IMR-90 (cell line): ENCODE data around the gene ZNF337. TPM values are rescaled to one million over a fixed set of nuclear protein-coding genes. Genes with fewer than 3 reads are reported as not detected.
A peak's percentile ranks its signal among the peaks of the same experiment; 100 is the strongest.

Experiments
- ATAC-seq: fragments of 200-7000 bp; cut with Tn5 transposase; 2 replicates; pipeline ENCODE4 v1.9.1; 2020; ENCODE audit warnings: low read depth, mild to moderate bottlenecking, moderate library complexity
- BruUV-seq: library from RNA; stranded (reverse); fragments of 400-500 nt; replicated peaks from 2 replicates; lab custom pipeline; 2021; lab: Mats Ljungman, UMichigan
- CTCF ChIA-PET: fragments of 300-600 bp; formaldehyde crosslinking; extraction: SDS; loops from one replicate; lab custom pipeline; 2021; ENCODE audit warnings: antibody characterized with exemption; lab: Yijun Ruan, JAX
- POLR2A ChIA-PET: fragments of 300-600 bp; sonication (Branson Sonifier 250); formaldehyde crosslinking; loops from one replicate; lab custom pipeline; 2022; ENCODE audit warnings: antibody characterized with exemption; ENCODE audit not compliant: unreplicated experiment; lab: Charles Lee
- DNase-seq: peaks from one replicate; pipeline ENCODE4 v3.0.0; 2013
- H2AFZ ChIP-seq: replicated peaks from 2 replicates; pipeline ENCODE3; 2013; ENCODE audit warnings: low read length, mild to moderate bottlenecking; ENCODE audit not compliant: poor library complexity
- H2AK5ac ChIP-seq: 2 replicates; pipeline ENCODE4 v1.6.1; 2013; ENCODE audit warnings: low read depth, low read length, inconsistent platforms
- H2AK9ac ChIP-seq: replicated peaks from 2 replicates; pipeline ENCODE3; 2013; ENCODE audit warnings: mild to moderate bottlenecking, low read depth, low read length, moderate library complexity; ENCODE audit not compliant: poor library complexity
- H2BK120ac ChIP-seq: 2 replicates; pipeline ENCODE4 v1.6.1; 2013; ENCODE audit warnings: low read depth, low read length, inconsistent platforms
- H2BK15ac ChIP-seq: 3 replicates; pipeline ENCODE4 v1.6.1; 2013; ENCODE audit warnings: low read depth, low read length, inconsistent platforms
- H2BK20ac ChIP-seq: 2 replicates; pipeline ENCODE4 v1.6.1; 2013; ENCODE audit warnings: low read depth, mild to moderate bottlenecking, inconsistent platforms, low read length, moderate library complexity
- H2BK5ac ChIP-seq: 2 replicates; pipeline ENCODE4 v1.6.1; 2013; ENCODE audit warnings: mild to moderate bottlenecking, low read depth, low read length, inconsistent platforms; ENCODE audit not compliant: poor library complexity, severe bottlenecking
- H3K14ac ChIP-seq: replicated peaks from 2 replicates; pipeline ENCODE4 v1.6.1; 2013; ENCODE audit warnings: low read depth, low read length, inconsistent platforms
- H3K18ac ChIP-seq: 2 replicates; pipeline ENCODE4 v1.6.1; 2013; ENCODE audit warnings: low read depth, low read length, control low read depth
- H3K23ac ChIP-seq: 2 replicates; pipeline ENCODE4 v1.6.1; 2013; ENCODE audit warnings: low read depth, low read length, inconsistent platforms
- H3K27ac ChIP-seq: 2 replicates; pipeline ENCODE4 v1.5.1; 2013; ENCODE audit warnings: mild to moderate bottlenecking, control low read depth, low read length; ENCODE audit not compliant: insufficient read depth
- H3K27me3 ChIP-seq: 2 replicates; pipeline ENCODE4 v1.6.1; 2013; ENCODE audit warnings: low read length; ENCODE audit not compliant: control insufficient read depth, insufficient read depth
- H3K36me3 ChIP-seq: 2 replicates; pipeline ENCODE4 v1.6.1; 2013; ENCODE audit warnings: low read length, mixed read lengths; ENCODE audit not compliant: control insufficient read depth, insufficient read depth
- H3K4ac ChIP-seq: 2 replicates; pipeline ENCODE4 v1.6.1; 2013; ENCODE audit warnings: low read depth, low read length, inconsistent platforms
- H3K4me1 ChIP-seq: 2 replicates; pipeline ENCODE4 v1.6.1; 2013; ENCODE audit warnings: low read length, mixed read lengths; ENCODE audit not compliant: control insufficient read depth, insufficient read depth
- H3K4me2 ChIP-seq: 2 replicates; pipeline ENCODE4 v1.6.1; 2013; ENCODE audit warnings: low read depth, mild to moderate bottlenecking, control low read depth, low read length, moderate library complexity
- H3K4me3 ChIP-seq: 2 replicates; pipeline ENCODE4 v1.5.1; 2013; ENCODE audit warnings: low read depth, mild to moderate bottlenecking, control low read depth, low read length, moderate library complexity; ENCODE audit not compliant: insufficient read depth
- H3K56ac ChIP-seq: 2 replicates; pipeline ENCODE4 v1.6.1; 2013; ENCODE audit warnings: low read length, inconsistent platforms; ENCODE audit not compliant: insufficient read depth; ENCODE audit errors: extremely low read depth
- H3K79me1 ChIP-seq, 2 experiments: 2 replicates each; pipeline ENCODE4 v1.6.1; 2013; ENCODE audit warnings: low read length in 2 of 2, inconsistent platforms in 1 of 2, low read depth in 1 of 2
- H3K9ac ChIP-seq: 2 replicates; pipeline ENCODE4 v1.6.1; 2013; ENCODE audit warnings: low read depth, low read length, control low read depth
- H3K9me1 ChIP-seq: 2 replicates; pipeline ENCODE4 v1.6.1; 2013; ENCODE audit warnings: low read length, inconsistent platforms; ENCODE audit not compliant: insufficient read depth
- H3K9me3 ChIP-seq: 2 replicates; pipeline ENCODE4 v1.6.1; 2013; ENCODE audit warnings: low read length; ENCODE audit not compliant: control insufficient read depth, insufficient read depth
- H4K20me1 ChIP-seq: 2 replicates; pipeline ENCODE4 v1.6.1; 2013; ENCODE audit warnings: low read length, inconsistent platforms; ENCODE audit not compliant: insufficient read depth
- H4K5ac ChIP-seq: 2 replicates; pipeline ENCODE4 v1.6.1; 2013; ENCODE audit warnings: mild to moderate bottlenecking, low read depth, low read length, control low read depth
- H4K8ac ChIP-seq, 2 experiments: 2 replicates each; pipeline ENCODE4 v1.6.1; 2013; ENCODE audit warnings: low read depth in 2 of 2, low read length in 2 of 2, control low read depth in 1 of 2, inconsistent platforms in 1 of 2
- H4K91ac ChIP-seq: 2 replicates; pipeline ENCODE4 v1.6.1; 2013; ENCODE audit warnings: low read depth, low read length, inconsistent platforms; ENCODE audit not compliant: insufficient read depth
- BHLHE40 ChIP-seq: fragments of 150-350 bp; IDR thresholded peaks from 2 replicates; pipeline ENCODE4 v1.6.1; 2016; ENCODE audit warnings: mild to moderate bottlenecking, low read depth, low read length
- CEBPB ChIP-seq: IDR thresholded peaks from 2 replicates; pipeline ENCODE4 v1.6.1; 2012; ENCODE audit warnings: low read depth, low read length, improper control_type of control experiment
- CHD1 ChIP-seq: IDR thresholded peaks from 2 replicates; pipeline ENCODE4 v1.6.1; 2012; ENCODE audit warnings: low read depth, low read length, improper control_type of control experiment
- ELK1 ChIP-seq: fragments of 150-350 bp; IDR thresholded peaks from 2 replicates; pipeline ENCODE4 v1.6.1; 2016; ENCODE audit warnings: low read depth, mild to moderate bottlenecking, low read length, moderate library complexity, borderline replicate concordance
- FOS ChIP-seq: fragments of 150-350 bp; IDR thresholded peaks from 2 replicates; pipeline ENCODE4 v1.6.1; 2016; ENCODE audit warnings: low read depth, low read length
- MAFK ChIP-seq: IDR thresholded peaks from 2 replicates; pipeline ENCODE4 v1.6.1; 2012; ENCODE audit warnings: low read depth, low read length, improper control_type of control experiment
- MAZ ChIP-seq: IDR thresholded peaks from 2 replicates; pipeline ENCODE4 v1.6.1; 2012; ENCODE audit warnings: low read depth, mild to moderate bottlenecking, low read length, improper control_type of control experiment, moderate library complexity, borderline replicate concordance
- MXI1 ChIP-seq: IDR thresholded peaks from 2 replicates; pipeline ENCODE4 v1.6.1; 2012; ENCODE audit warnings: low read depth, mild to moderate bottlenecking, low read length, moderate library complexity, borderline replicate concordance
- NFE2L2 ChIP-seq: fragments of 150-350 bp; IDR thresholded peaks from 2 replicates; pipeline ENCODE4 v1.6.1; 2016; ENCODE audit warnings: low read depth, mild to moderate bottlenecking, low read length
- POLR2A ChIP-seq: IDR thresholded peaks from 2 replicates; pipeline ENCODE4 v1.6.1; 2012; ENCODE audit warnings: mild to moderate bottlenecking, low read depth, low read length
- RAD21 ChIP-seq: IDR thresholded peaks from 2 replicates; pipeline ENCODE4 v1.6.1; 2012; ENCODE audit warnings: low read length, improper control_type of control experiment
- RCOR1 ChIP-seq: IDR thresholded peaks from 2 replicates; pipeline ENCODE4 v1.6.1; 2012; ENCODE audit warnings: mild to moderate bottlenecking, low read length, improper control_type of control experiment; ENCODE audit not compliant: insufficient replicate concordance
- RFX5 ChIP-seq: IDR thresholded peaks from 2 replicates; pipeline ENCODE4 v1.8.0; 2012; ENCODE audit warnings: low read depth, mild to moderate bottlenecking, low read length, moderate library complexity
- SMC3 ChIP-seq: fragments of 150-350 bp; IDR thresholded peaks from 2 replicates; pipeline ENCODE4 v1.6.1; 2016; ENCODE audit warnings: low read depth, mild to moderate bottlenecking, antibody characterized with exemption, low read length, moderate library complexity
- WGBS, 2 experiments: methylation state at CpG; one replicate each; pipeline versions ENCODE4 v1.1.5 to v1.1.7; 2013; ENCODE audit warnings: missing lambda C conversion rate in 2 of 2; ENCODE audit not compliant: insufficient read length in 1 of 2; ENCODE audit errors: extremely low coverage in 2 of 2; 5-methylcytosine and 5-hydroxymethylcytosine counted together
- dilution Hi-C: fragments of 300-500 bp; cut with HindIII; formaldehyde crosslinking; loops from one replicate; pipeline ENCODE4 v1.14.3; 2018; ENCODE audit warnings: low sequenced_read_pairs; ENCODE audit not compliant: unreplicated experiment
- in situ Hi-C: fragments of 300-500 bp; cut with MboI; formaldehyde crosslinking; loops from 3 replicates; pipeline ENCODE4 v1.14.3; 2019; ENCODE audit warnings: low sequenced_read_pairs, inconsistent platforms, mixed read lengths
- intact Hi-C: fragments of 100-400 bp; cut with micrococcal nuclease; formaldehyde crosslinking; loops from 2 replicates; pipeline ENCODE4 v1.10.0; 2022
- polyA plus RNA-seq, 3 experiments: library from polyadenylated mRNA; depleted of rRNA; stranded (reverse); fragments of >200 nt; gene quantifications; 2 replicates each; pipeline ENCODE4 v1.2.3, GENCODE V29; 2012; ENCODE audit warnings: low replicate concordance in 1 of 3
- total RNA-seq: library from RNA; depleted of rRNA; stranded (reverse); fragments of >200 nt; gene quantifications from 2 replicates; pipeline ENCODE4 v1.2.3, GENCODE V29; 2012
- TF ChIP-seq, protein P1 (sequence below): conservative IDR thresholded peaks from 2 replicates; pipeline ENCODE4 v1.5.1; 2012; ENCODE audit warnings: mild to moderate bottlenecking, low read depth, low read length, improper control_type of control experiment

The ZNF337 gene
- total and polyA plus RNA-seq, 2 of the 4 experiments (the other 2 are of a cell fraction) = 10.4 to 16.5 TPM

DNA sequence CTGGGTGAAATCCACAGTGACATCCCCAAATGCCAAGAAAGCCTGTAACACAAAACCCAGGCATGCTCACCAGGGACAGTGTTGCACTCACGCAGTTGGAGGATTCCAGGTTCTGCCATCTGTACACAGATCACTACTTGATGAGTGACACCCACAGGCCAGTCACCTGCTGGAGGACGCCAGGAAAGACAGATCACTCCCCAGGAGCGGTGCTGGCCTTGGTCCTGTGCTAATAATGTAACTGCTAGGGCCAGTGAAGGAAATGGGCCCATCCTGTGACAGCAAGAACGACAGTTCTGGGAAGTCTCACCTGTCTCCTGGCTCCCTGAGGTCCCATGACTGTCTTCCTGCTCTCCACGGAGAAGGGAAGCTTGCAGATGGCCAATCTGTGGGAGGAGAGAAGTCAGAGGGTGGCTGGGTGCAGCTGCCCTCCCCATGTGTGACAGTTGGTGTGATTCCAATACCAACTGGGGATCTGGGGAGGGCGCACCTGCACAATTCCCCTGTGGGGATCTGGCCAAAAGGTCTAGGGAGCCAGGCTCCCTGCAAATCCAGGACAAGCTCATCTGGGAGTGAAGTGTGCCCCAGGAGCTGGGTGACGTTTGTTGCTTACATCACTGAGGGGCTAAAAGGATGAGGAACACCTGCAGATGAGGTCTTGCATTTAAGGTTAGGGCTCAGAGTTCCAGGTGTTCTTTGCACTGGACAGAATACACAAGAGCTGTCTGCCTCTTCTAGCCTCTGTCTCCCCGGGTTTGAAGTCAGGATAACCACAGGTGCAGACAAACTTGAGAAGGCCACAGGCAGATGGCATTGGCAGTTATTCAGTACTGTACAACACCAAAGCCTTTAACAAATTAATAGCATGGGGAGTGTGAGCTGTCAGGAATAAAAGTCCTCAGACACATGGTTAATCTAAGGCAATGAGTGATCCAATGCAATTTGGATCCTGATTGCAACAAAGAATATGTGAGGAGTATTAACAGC, 10.3 kb downstream of the ZNF337 start:
- dilution Hi-C loops = no loop called here
- Histone ChIP-seq H4K5ac (no peak overlapping the region), H3K4ac (no peak overlapping the region)
- TF ChIP-seq CEBPB (no peak), SMC3 (no peak), MAFK (no peak), FOS (no peak), MAZ (no peak), NFE2L2 (no peak), BHLHE40 (no peak), RFX5 (no peak), CHD1 (no peak), POLR2A (no peak), RAD21 (no peak), ELK1 (no peak), RCOR1 (no peak), MXI1 (no peak)
- TF ChIP-seq, protein P1, sequence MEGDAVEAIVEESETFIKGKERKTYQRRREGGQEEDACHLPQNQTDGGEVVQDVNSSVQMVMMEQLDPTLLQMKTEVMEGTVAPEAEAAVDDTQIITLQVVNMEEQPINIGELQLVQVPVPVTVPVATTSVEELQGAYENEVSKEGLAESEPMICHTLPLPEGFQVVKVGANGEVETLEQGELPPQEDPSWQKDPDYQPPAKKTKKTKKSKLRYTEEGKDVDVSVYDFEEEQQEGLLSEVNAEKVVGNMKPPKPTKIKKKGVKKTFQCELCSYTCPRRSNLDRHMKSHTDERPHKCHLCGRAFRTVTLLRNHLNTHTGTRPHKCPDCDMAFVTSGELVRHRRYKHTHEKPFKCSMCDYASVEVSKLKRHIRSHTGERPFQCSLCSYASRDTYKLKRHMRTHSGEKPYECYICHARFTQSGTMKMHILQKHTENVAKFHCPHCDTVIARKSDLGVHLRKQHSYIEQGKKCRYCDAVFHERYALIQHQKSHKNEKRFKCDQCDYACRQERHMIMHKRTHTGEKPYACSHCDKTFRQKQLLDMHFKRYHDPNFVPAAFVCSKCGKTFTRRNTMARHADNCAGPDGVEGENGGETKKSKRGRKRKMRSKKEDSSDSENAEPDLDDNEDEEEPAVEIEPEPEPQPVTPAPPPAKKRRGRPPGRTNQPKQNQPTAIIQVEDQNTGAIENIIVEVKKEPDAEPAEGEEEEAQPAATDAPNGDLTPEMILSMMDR = no peak

More for the DNA sequence above, 10.3 kb downstream of the ZNF337 start:
- no peak overlapping the region for H2AFZ ChIP-seq
- no peak overlapping the region for H3K14ac ChIP-seq
- H3K36me3 ChIP-seq = peaks cover 19% of the 10 kb centered on the region
- ATAC-seq (no peak), DNase-seq (no peak)
- H3K27me3 ChIP-seq = no peaks in the 10 kb centered on the region
- WGBS, 2 experiments = 70% methylated on average over 3 of the region's 8 CpGs; no CpG with 5 or more reads in 1 of the 2 experiments
- H3K27ac ChIP-seq = no peak overlapping the region
- POLR2A ChIA-PET = no interaction called here
- H2BK20ac ChIP-seq = no peak overlapping the region
- H2BK15ac ChIP-seq = no peak overlapping the region
- no peak overlapping the region for H4K91ac ChIP-seq
- H3K4me2 ChIP-seq = no peak overlapping the region
- no peak overlapping the region for H3K9ac ChIP-seq
- no peak overlapping the region for H2BK5ac ChIP-seq
- in situ Hi-C loops = loop anchor here (25.0 kb wide), 3 partner anchors 301 to 699 kb away; partner anchors contain the start of gene APMAP
- CTCF ChIA-PET = no interaction called here
- H2AK9ac ChIP-seq = peak overlapping the region; percentile 44
- H3K18ac ChIP-seq = no peak overlapping the region
- intact Hi-C loops = no loop called here
- H4K20me1 ChIP-seq = no peaks in the 10 kb centered on the region; the same call in 1 of the 2 replicates
- H3K4me1 ChIP-seq = no peaks in the 10 kb centered on the region; the same call in 1 of the 2 replicates
- no peak overlapping the region for H2BK120ac ChIP-seq
- H2AK5ac ChIP-seq = no peak overlapping the region
- no peak overlapping the region for H4K8ac ChIP-seq
- no peaks in the 10 kb centered on the region for H3K9me3 ChIP-seq
- peaks cover 8% of the 10 kb centered on the region; the same call in 1 of the 2 replicates for H3K9me1 ChIP-seq
- H3K23ac ChIP-seq = no peak overlapping the region
- no TSS peak for BruUV-seq
- no peak overlapping the region for H3K56ac ChIP-seq
- peaks cover 15 to 20% of the 10 kb centered on the region in 2 experiments for H3K79me1 ChIP-seq
- H3K4me3 ChIP-seq = no peak overlapping the region
